Activated T-helper 1 cell treated with anti-CD3 and anti-CD28 coated beads, Interleukin-12 subunit alpha, Interleukin-12 subunit beta, Interleukin-2, Interleukin-4 antibody, amounts not matched to agents 30 ng/mL and 10 ng/mL and 1 ng/mL, durations not matched to agents 14 hours and 24 hours and 36 hours (primary cell): ENCODE data around the gene KIDINS220. TPM values are rescaled to one million over a fixed set of nuclear protein-coding genes. Genes with fewer than 3 reads are reported as not detected.

Source experiments
- DNase-seq: peaks from one replicate; pipeline ENCODE4 v3.0.0; 2021; ENCODE audit warnings: low spot score
- H3K27ac Mint-ChIP-seq: one replicate; pipeline ENCODE4 v1.8.0; 2021; ENCODE audit warnings: mild to moderate bottlenecking, mixed read lengths
- H3K27me3 Mint-ChIP-seq: one replicate; pipeline ENCODE4 v1.8.0; 2022; ENCODE audit warnings: mild to moderate bottlenecking, moderate library complexity, mixed read lengths; ENCODE audit not compliant: insufficient read depth
- H3K36me3 Mint-ChIP-seq: one replicate; pipeline ENCODE4 v1.8.0; 2021; ENCODE audit warnings: low read depth, mixed read lengths
- H3K4me1 Mint-ChIP-seq: one replicate; pipeline ENCODE4 v1.8.0; 2021; ENCODE audit warnings: low read depth, mixed read lengths
- H3K4me3 Mint-ChIP-seq: one replicate; pipeline ENCODE4 v1.8.0; 2021; ENCODE audit warnings: mild to moderate bottlenecking, moderate library complexity, mixed read lengths
- H3K9me3 Mint-ChIP-seq: one replicate; pipeline ENCODE4 v1.8.0; 2021; ENCODE audit warnings: mixed read lengths
- intact Hi-C: fragments of 100-400 bp; cut with micrococcal nuclease; formaldehyde crosslinking; loops from one replicate; pipeline ENCODE4 v1.15.1; 2024
- total RNA-seq: library from RNA; stranded (reverse); gene quantifications from 2 replicates; pipeline ENCODE4 v1.2.3, GENCODE V29; 2022

The KIDINS220 gene
- total RNA-seq, 1 donor from 2014 or later = 24.5 TPM

DNA sequence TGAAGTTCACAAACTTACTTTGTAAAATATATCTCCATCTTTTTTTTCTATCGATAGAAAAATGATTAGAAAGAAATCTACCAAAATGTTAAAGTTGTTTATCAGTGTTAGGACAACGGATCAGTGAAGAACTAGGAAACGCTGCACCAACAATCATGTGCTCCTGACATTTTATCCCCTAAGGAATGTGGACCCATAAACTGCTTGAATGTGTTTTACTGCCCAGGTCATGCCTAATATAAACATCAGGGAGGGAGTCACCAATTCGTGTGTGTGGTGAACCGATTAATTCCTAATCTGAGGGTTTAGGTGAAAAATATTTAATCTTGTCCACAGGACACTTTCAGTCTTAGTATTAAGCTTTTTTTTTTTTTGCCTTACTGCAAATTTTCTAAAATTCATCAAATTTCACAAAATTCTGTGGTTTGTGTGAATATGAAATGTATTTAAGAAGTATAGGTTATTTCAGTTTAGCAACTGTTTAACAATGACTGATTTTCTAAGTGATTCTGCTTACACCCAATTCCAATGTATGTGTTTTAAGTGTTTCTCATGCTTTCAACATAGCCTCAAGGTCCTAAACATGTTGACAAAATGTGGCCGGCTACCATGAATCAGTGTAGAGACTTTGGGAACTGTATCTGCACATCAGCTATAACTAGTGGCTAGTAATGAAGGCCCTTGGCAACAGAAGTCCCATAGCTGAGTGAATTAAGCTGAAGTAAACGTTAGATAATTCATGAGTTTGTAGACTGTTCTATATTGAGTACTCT lies 11.1 kb upstream of the KIDINS220 start:
- H3K9me3 Mint-ChIP-seq = no peaks in the 10 kb centered on the region
- no peaks in the 10 kb centered on the region for H3K4me1 Mint-ChIP-seq
- DNase-seq = no peak
- H3K36me3 Mint-ChIP-seq = no peaks in the 10 kb centered on the region
- intact Hi-C loops = no loop called here
- peaks cover 5% of the 10 kb centered on the region for H3K27me3 Mint-ChIP-seq
- no peak overlapping the region for H3K27ac Mint-ChIP-seq
- H3K4me3 Mint-ChIP-seq = no peak overlapping the region

DNA sequence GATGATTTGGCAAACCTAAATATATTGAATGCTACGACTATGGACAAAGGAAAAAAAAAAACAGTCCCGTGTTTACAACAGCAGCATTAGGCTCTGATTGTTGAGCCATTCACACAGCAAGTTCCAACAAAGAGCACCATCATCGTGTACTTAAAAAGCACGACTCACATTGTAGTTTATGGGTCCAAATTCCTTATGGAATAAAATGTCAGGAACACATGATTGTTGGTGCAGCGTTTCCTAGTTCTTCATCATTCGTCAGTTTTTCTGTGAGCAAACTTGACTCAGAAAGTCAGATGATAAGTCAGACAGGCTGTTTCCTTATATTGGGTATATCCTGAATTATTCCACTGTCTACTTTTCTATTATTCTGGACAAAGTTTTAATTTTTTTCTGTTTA lies 10.0 kb upstream of the KIDINS220 start:
- Mint-ChIP-seq H3K4me3 (no peak overlapping the region), H3K36me3 (no peaks in the 10 kb centered on the region), H3K4me1 (no peaks in the 10 kb centered on the region), H3K9me3 (no peaks in the 10 kb centered on the region), H3K27ac (no peak overlapping the region), H3K27me3 (peaks cover 3% of the 10 kb centered on the region)
- intact Hi-C loops = no loop called here
- no peak for DNase-seq

DNA sequence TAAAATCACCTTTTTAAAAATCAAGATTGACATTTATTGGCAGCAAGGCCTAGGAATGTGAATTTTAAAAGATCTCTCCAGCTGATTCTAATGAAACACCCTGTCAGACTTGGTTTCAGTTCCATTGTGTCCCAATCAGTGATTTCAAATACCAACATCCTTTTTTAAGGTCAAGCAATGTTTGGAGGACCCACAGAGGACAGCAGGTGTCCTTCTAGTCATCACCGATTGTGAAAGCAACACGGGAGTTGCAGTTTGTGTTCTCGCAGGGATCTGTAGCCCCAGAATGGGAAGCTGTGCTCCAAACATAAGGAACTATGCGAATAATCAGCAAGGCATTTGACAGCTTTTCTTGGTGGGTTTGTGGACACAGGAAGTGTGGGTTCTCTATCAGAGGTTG lies 4.5 kb upstream of the KIDINS220 start:
- H3K9me3 Mint-ChIP-seq = no peaks in the 10 kb centered on the region
- no peak for DNase-seq
- no peaks in the 10 kb centered on the region for H3K36me3 Mint-ChIP-seq
- H3K27me3 Mint-ChIP-seq = no peaks in the 10 kb centered on the region
- H3K4me3 Mint-ChIP-seq = no peak overlapping the region
- H3K4me1 Mint-ChIP-seq = no peaks in the 10 kb centered on the region
- intact Hi-C loops = no loop called here
- H3K27ac Mint-ChIP-seq = no peak overlapping the region

DNA sequence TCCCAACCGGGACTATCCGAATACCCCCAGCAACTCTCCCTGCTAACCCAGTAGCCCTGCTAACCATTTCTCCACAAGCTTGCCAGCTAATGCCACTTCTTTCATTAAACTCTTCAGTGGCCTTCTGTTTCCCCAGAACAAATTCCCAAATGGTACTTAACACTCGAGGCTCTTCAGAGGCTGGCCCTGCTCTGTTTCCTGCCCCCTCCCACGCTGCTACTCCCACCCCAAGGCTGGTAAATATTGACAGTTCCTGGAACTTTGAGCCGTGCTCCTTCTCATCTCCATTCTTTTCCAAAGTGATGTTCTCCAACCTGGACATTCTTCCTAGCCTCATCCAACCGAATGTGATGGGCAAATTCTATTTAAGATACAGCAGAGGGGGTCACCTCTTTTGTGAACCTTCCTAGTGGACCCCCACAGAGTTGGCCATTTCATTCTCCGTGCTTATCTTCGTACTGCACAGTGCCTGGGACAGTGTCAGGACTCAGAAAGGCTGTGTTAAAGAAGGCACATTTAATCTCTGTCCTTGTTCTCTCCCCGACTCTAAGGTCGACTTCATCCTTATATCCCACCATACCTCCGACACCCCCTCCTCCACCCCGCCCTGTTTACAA lies 3.2 kb upstream of the KIDINS220 start:
- H3K4me1 Mint-ChIP-seq = peaks cover 12% of the 10 kb centered on the region
- no peaks in the 10 kb centered on the region for H3K27me3 Mint-ChIP-seq
- no peak for DNase-seq
- intact Hi-C loops = no loop called here
- no peaks in the 10 kb centered on the region for H3K36me3 Mint-ChIP-seq
- no peak overlapping the region for H3K4me3 Mint-ChIP-seq
- no peaks in the 10 kb centered on the region for H3K9me3 Mint-ChIP-seq
- no peak overlapping the region for H3K27ac Mint-ChIP-seq

DNA sequence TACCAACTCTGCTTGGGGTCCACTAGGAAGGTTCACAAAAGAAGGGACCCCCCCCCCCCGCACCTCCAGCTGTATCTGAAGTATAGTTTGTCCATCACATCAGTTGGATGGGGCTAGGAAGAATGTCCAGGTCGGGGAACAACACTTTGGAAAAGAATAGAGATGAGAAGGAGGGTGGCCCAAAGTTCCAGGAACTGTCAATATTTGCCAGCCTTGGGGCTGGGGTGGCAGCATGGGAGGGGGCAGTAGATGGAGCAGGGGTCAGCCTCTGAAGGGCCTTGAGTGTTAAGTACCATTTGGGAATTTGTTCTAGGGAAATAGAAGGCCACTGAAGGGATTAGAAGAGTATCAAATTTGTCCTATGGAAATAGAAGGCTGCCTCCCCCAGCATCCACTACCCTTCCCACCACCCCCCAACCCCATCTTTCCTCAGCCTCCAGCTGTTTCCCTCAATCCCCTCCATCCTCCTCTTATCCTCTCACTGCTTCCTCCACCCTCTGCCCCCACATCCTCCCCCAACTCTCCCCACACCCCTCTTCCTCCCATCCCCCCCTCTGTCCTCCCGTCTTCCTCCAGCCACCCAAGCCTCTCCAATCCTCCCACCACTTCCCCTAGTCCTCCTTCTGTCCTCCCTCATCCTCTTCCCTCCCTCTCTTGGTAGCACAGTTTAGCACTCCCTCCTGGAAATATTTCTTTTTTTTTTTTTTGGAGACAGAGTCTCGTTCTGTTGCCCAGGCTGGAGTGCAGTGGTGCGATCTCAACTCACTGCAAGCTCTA lies 2.0 kb upstream of the KIDINS220 start:
- Mint-ChIP-seq H3K27me3 (no peaks in the 10 kb centered on the region), H3K36me3 (no peaks in the 10 kb centered on the region), H3K27ac (no peak overlapping the region), H3K4me1 (peaks cover 21% of the 10 kb centered on the region), H3K9me3 (no peaks in the 10 kb centered on the region), H3K4me3 (no peak overlapping the region)
- intact Hi-C loops = loop anchor here (5.0 to 10.0 kb wide), 3 partner anchors 157 to 1973 kb away; partner anchors contain the start of genes ID2 and PDIA6
- no peak for DNase-seq

DNA sequence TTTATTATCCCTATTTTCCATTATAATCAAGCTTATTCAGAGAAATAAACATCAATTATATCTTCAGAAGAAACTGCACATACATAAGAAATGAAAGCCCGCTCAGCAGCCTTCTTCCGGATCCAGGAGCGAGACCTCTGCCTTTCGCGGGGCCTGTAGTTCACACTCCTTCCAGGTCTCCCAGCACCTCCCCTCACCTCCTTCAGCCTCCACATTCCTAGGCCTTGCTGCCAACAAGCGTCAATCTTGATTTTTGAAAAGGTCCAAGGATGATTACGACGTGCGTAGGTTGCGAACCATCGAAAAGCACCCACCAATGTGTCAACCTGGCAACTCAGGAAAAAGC lies 355 bp upstream of the KIDINS220 start:
- H3K27me3 Mint-ChIP-seq = no peaks in the 10 kb centered on the region
- intact Hi-C loops = loop anchor here (1.0 to 10.0 kb wide), 7 partner anchors 33 to 1975 kb away; partner anchors contain the start of genes CPSF3, ID2, ITGB1BP1 and MBOAT2
- peaks cover 31% of the 10 kb centered on the region for H3K4me1 Mint-ChIP-seq
- no peaks in the 10 kb centered on the region for H3K36me3 Mint-ChIP-seq
- peak overlapping the region; percentile 100 for H3K4me3 Mint-ChIP-seq
- H3K9me3 Mint-ChIP-seq = no peaks in the 10 kb centered on the region
- no peak overlapping the region for H3K27ac Mint-ChIP-seq
- DNase-seq = no peak

DNA sequence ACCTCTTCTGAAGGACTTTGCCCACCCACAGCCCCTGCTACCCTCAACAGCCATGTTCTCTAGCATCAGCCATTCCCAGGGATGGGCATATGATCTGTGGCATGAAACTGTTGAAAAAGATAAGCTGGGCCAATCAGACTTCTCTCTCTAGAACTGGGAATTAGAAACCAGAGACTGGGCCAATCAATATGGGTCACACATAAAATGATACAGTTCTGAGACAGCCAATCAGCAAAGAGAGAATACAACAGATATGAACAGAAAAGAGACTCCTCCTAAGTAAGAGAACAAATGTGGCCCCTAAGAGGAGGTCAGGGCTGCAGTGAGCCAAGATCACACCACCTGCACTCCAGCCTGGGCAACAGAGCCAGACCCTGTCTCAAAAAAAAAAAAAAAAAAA lies 2.1 kb downstream of the KIDINS220 start:
- no peak for DNase-seq
- Mint-ChIP-seq H3K9me3 (no peaks in the 10 kb centered on the region), H3K27ac (no peak overlapping the region), H3K36me3 (no peaks in the 10 kb centered on the region), H3K4me1 (peaks cover 40% of the 10 kb centered on the region), H3K27me3 (no peaks in the 10 kb centered on the region), H3K4me3 (peak overlapping the region; percentile 100)
- intact Hi-C loops = loop anchor here (5.0 to 10.0 kb wide), 3 partner anchors 153 to 1977 kb away; partner anchors contain the start of genes ID2 and PDIA6

DNA sequence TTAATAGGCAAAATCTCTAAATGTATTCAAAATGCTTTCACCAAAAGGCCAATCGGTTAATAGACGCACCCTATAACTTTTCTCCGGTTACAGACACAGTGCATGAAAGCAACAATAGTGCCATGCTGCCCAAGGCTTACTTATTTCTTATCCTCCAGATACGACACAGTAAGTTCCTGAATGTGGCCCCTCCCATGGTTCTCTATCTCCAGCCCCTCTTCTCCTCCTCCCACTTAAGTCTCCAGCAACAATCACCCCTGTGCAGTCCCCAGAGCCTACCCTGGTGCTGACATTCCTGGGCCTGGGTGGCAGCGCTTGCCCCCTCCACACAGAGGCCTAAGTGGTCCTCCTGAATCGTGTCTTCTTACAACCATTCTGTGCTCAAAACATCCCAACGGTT lies 3.6 kb downstream of the KIDINS220 start:
- Mint-ChIP-seq H3K27me3 (no peaks in the 10 kb centered on the region), H3K4me3 (no peak overlapping the region), H3K4me1 (peaks cover 45% of the 10 kb centered on the region), H3K36me3 (peaks cover 3% of the 10 kb centered on the region), H3K9me3 (no peaks in the 10 kb centered on the region), H3K27ac (no peak overlapping the region)
- DNase-seq = no peak
- intact Hi-C loops = loop anchor here (10.0 kb wide), 1 partner anchor 1571 kb away; no protein-coding TSS in a partner anchor

DNA sequence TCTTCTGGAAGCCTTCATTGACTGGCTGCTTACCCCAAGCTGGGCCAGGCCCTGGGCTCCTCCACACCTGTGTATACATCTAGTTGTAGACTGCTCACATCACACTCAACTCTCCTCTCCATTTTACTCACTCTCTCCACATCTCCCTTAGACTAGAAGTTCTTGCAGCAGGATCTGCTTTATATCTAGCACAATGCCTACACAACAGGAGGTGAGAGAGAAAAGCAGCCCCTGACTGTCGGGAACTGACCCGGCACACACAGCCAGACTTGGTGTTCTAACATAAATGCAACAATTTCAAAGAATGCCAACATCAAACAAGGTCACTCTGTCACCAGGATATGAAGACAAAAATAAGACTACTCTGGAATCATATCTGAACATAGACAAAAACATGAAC lies 5.9 kb downstream of the KIDINS220 start:
- H3K27me3 Mint-ChIP-seq = no peaks in the 10 kb centered on the region
- no peaks in the 10 kb centered on the region for H3K9me3 Mint-ChIP-seq
- no peak overlapping the region for H3K27ac Mint-ChIP-seq
- H3K36me3 Mint-ChIP-seq = peaks cover 9% of the 10 kb centered on the region
- DNase-seq = no peak
- intact Hi-C loops = loop anchor here (10.0 kb wide), 1 partner anchor 1573 kb away; no protein-coding TSS in a partner anchor
- peaks cover 42% of the 10 kb centered on the region for H3K4me1 Mint-ChIP-seq
- no peak overlapping the region for H3K4me3 Mint-ChIP-seq

DNA sequence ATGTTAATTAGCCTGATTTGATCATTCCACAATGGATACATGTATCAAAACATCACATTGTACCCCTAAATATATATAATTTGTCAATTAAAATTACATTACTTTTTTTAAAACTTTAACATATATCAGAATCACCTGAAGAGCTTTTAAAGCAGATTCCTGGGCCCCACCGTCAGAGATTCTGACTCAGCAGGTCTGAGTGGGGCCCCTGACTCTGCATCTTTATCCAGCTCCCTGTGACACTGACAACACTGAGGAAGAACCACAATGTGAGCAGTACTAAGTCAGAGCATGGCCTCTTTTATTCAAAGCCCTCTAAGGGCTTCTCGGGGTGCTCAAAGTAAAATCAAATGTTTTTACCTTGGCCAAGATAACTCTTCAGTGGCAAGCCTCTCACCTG lies 9.7 kb downstream of the KIDINS220 start:
- peaks cover 14% of the 10 kb centered on the region for H3K4me1 Mint-ChIP-seq
- no peak for DNase-seq
- H3K27me3 Mint-ChIP-seq = no peaks in the 10 kb centered on the region
- no peak overlapping the region for H3K27ac Mint-ChIP-seq
- intact Hi-C loops = no loop called here
- H3K4me3 Mint-ChIP-seq = no peak overlapping the region
- no peaks in the 10 kb centered on the region for H3K9me3 Mint-ChIP-seq
- peaks cover 14% of the 10 kb centered on the region for H3K36me3 Mint-ChIP-seq

DNA sequence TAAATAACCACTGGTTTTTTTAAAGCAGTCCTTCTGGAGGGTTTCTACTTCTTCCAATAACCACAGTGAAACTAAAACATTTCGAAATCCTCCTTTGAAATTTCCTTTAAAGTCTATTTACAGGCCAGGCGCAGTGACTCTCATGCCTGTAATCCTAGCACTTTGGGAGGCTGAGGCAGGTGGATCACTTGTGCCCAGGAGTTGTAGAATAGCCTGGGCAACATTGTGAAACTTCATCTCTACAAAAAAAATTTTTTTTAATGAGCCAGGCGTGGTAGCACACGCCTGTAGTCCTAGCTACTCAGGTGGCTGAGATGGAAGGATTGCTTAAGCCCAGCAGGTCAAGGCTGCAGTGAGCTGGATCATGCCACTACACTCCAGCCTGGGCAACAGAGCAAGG lies 15.2 kb downstream of the KIDINS220 start:
- Mint-ChIP-seq H3K4me3 (no peak overlapping the region), H3K4me1 (no peaks in the 10 kb centered on the region), H3K36me3 (peaks cover 11% of the 10 kb centered on the region), H3K27ac (no peak overlapping the region), H3K9me3 (no peaks in the 10 kb centered on the region), H3K27me3 (no peaks in the 10 kb centered on the region)
- intact Hi-C loops = no loop called here
- no peak for DNase-seq

DNA sequence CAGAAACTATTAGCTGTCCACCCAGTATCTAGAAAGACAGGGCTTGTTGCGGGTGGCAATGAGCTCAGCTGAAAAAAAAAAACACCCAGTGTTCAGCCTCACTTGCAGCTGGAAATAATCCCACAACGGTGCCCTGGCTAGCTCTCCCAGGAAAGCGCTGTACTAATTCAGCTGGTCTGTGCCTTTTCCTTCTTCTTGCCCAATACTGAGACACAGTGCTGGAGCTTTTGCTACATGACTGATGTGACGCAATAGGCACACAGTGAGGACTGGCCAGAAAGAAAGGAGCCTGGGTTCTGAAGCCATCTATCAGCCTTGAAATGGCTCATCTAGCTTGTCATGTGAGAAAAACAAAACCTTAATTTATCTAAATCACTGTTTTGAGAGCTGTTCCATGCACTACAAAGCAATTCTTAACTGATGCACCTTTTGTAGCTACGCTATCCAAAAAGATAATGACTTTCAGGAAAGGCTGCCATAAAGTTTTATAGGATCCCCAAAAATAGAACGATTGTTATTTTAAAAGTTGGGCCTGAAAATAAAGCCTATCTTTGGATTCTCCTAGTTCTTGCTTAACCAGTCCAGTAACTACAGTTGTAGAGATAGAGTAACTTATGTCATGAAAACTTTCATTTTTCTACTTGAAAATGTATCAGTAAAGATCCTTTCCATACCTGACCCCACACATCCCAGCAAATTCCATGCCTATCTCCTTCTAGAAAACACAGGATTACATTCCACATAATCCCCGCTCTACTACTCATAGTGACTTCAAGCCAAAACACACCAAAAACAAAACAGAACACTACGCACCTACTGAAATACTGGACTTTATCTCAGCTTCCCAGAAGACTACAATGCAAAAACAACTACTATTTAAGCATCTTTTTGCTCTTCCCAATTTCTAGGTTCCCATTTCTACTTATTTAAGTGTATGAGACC lies 15.9 kb downstream of the KIDINS220 start:
- Mint-ChIP-seq H3K36me3 (peaks cover 11% of the 10 kb centered on the region), H3K27ac (no peak overlapping the region), H3K27me3 (no peaks in the 10 kb centered on the region), H3K4me1 (no peaks in the 10 kb centered on the region), H3K9me3 (no peaks in the 10 kb centered on the region), H3K4me3 (no peak overlapping the region)
- DNase-seq = no peak
- intact Hi-C loops = no loop called here
